Measurements from ENCODE around the gene RASIP1.
A peak's percentile ranks its signal among the peaks of the same experiment; 100 is the strongest.
"Not testable (repeated sequence)": the region's sequence is repeated elsewhere in the genome, so short reads cannot be mapped to it uniquely, and the experiment has no call there.

The RASIP1 gene, protein sequence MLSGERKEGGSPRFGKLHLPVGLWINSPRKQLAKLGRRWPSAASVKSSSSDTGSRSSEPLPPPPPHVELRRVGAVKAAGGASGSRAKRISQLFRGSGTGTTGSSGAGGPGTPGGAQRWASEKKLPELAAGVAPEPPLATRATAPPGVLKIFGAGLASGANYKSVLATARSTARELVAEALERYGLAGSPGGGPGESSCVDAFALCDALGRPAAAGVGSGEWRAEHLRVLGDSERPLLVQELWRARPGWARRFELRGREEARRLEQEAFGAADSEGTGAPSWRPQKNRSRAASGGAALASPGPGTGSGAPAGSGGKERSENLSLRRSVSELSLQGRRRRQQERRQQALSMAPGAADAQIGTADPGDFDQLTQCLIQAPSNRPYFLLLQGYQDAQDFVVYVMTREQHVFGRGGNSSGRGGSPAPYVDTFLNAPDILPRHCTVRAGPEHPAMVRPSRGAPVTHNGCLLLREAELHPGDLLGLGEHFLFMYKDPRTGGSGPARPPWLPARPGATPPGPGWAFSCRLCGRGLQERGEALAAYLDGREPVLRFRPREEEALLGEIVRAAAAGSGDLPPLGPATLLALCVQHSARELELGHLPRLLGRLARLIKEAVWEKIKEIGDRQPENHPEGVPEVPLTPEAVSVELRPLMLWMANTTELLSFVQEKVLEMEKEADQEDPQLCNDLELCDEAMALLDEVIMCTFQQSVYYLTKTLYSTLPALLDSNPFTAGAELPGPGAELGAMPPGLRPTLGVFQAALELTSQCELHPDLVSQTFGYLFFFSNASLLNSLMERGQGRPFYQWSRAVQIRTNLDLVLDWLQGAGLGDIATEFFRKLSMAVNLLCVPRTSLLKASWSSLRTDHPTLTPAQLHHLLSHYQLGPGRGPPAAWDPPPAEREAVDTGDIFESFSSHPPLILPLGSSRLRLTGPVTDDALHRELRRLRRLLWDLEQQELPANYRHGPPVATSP

GRCh38 chr19:48740164-48740972 is at the start of gene RASIP1:
RASIP1 (minus strand) TSS chr19:48740610; CDS start chr19:48740282, 328 bp downstream.
- DNase-seq (ENCODE audit: low read depth): no peak

DNA sequence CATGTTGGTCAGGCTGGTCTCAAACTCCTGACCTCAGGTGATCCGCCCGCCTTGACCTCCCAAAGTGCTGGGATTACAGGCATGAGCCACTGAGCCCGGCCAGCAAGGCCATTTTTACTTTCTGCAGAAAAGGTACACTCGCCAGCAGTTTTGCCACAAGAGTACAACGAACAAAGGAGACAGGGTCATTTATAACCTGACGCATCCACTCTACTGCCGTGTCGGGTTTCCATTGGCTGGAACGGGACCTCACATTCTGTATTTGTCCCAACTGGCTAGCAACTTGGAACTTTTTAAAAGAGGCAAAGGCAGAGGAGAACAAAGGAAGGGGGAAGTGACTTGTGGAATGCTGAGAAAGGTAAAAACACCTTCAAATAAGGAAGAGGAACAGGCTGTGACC is 46.9 kb upstream of the RASIP1 start:
- not testable (repeated sequence) for DNase-seq (ENCODE audit: low read depth)

GRCh38 chr19:48786422-48786821 is 46.0 kb upstream of the RASIP1 start:
- not testable (repeated sequence) for DNase-seq (ENCODE audit: low read depth)

- peak; percentile 20 for DNase-seq (ENCODE audit: low read depth)
These were observed 44.1 kb upstream of the RASIP1 start for GRCh38 chr19:48784527-48784926.

DNA sequence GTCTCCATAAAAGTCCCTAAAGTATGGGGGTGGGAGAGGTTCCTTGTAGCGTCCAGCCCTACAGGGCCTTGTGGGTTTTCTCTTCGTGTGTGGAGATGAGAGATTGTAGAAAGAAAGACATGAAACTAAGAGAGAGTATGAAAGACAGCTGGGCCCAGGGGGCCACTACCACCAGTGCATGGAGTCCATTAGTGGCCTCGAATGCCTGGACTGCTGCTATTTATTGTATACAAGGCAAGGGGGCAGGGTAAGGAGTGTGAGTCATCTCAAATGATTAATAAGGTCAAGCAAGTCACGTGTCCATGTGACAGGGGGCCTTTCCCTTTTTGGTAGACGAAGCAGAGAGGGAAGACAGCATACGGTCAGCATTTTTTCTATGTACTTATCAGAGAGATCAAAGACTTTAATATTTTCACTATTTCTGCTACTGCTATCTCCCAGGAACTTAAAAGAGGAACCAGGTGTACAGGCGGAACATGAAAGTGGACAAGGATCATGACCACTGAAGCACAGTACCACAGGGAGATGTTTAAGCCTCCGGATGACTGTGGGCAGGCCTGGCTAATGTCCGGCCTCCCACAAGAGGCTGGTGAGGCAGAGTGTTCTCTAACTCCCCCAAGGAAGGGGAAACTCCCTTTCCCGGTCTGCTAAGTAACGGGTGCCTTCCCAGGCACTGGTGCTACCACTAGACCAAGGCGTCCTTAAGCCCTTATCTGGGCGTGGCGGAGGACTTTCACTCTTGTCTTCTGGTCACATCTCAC is 40.4 kb upstream of the RASIP1 start:
- DNase-seq (ENCODE audit: low read depth): peak; percentile 63

DNA sequence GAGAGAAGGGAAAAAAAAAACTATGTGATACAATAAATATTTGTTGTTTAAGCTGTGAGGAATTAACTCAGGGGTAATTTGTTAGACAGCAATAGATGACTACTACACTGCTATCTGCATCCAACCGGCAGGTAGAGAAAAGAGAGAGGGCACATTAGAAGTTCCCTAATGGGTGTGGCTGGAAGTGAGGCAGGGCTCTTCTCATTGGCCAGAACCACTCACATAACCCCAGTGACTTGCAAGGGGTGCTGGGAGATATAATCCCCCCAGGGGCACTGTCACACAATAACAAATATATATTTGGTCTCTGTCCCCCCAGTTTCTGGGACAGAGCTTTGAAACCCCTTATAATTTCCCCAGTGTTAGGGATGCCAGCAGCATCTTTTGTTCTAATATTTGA is 39.2 kb upstream of the RASIP1 start:
- no peak for DNase-seq (ENCODE audit: low read depth)

GRCh38 chr19:48777720-48778119 is 37.3 kb upstream of the RASIP1 start:
- DNase-seq (ENCODE audit: low read depth): no peak

DNA sequence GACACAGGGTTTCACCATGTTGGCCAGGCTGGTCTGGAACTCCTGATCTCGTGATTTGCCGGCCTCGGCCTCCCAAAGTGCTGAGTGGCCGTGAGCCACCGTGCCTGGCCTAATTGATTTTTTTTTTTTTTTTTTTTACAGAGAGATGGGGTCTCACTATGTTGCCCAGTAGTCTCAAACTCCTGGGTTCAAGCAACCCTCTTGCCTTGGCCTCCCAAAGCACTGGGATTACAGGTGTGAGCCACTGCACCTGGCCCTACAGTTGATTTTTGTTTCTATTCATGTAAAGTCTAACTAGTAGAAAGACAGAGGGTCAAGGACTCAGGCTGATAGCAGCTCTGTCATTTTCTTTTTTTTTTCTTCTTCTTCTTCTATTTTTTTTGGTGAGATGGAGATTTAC is 36.7 kb upstream of the RASIP1 start:
- DNase-seq (ENCODE audit: low read depth): no peak

- no peak for DNase-seq (ENCODE audit: low read depth)
These were observed 32.1 kb upstream of the RASIP1 start for GRCh38 chr19:48772503-48772953.

DNA sequence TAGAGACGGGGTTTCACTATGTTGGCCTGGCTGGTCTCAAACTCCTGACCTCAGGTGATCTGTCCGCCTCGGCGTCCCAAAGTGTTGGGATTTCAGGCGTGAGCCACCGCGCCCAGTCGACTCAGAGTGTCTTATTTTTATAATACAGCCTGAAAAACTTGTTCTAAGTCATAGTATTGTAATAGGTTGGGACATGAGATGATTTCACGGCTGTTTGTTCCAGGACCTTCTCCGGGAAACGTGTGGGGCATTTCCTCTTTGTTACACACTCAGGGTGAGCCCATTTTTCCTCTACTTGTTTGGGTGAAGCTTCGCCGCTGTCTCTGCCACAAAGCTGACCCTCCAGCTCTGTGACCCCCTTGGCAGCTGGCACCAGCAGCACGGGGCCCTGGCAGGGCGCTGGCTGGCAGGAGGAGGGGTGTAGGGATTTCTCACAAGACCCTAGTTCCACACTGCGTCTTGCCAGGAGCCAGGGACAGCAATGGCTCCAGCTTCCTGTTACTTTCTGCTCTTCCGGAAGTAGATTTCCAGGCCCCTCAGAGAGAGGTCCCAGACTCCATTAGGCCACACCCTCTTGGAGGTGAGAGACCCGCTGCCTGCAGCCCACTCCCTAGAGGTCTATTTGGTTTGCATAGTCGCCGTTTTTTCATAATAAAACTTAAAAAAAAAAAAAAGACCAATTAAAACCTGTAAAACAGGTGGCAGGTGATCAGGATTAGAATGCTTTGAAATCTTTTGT is 30.5 kb upstream of the RASIP1 start:
- DNase-seq (ENCODE audit: low read depth): no peak

DNA sequence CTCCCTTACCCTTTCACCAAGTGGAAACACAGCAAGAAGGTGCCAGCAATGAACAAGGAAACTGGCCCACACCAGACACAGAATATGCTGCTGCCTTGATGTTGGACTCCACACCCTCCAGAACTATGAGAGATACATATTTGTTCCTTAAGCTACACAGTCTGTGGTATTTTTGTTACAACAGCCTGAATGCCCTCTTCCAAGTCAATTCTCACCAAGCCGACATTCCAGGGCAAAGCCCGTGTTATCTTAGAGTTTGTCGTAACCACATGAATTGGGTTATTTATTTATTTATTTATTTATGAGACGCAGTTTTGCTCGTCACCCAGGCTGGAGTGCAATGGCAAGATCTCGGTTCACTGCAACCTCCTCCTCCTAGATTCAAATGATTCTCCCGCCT is 29.9 kb upstream of the RASIP1 start:
- DNase-seq (ENCODE audit: low read depth): peak; percentile 83

DNA sequence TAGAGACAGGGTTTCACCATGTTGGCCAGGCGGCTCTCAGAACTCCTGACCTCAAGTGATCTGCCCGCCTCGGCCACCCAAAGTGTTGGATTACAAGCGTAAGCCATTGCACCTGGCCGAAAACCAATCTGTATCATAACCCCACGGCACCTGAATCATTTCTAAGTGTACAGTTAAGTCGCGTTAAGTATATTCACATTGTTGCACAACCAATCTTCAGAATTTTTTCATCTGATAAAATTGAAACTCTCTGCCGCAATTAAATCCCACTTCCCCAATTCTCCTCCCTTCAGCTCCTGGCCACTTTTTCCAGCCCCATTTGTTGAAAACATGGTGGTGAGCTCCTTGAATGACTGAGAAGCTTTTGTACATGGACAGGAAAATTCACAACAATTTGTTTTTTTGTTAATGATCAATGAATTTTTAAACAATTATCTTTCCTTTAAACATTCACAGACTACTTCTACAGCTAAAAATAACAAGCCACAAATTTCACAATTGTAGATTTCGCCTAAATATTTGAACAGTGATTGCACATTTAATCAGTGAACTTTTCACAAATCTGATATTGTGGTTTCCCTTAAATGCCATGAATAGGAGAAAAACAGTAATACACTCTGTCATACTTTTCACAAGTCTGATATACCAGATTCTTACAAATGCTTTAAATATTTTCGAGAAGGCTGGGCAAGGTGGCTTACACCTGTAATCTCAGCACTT is 28.7 kb upstream of the RASIP1 start:
- no peak for DNase-seq (ENCODE audit: low read depth)

- not testable (repeated sequence) for DNase-seq (ENCODE audit: low read depth)
These were observed 27.9 kb upstream of the RASIP1 start for GRCh38 chr19:48768171-48768753.

DNA sequence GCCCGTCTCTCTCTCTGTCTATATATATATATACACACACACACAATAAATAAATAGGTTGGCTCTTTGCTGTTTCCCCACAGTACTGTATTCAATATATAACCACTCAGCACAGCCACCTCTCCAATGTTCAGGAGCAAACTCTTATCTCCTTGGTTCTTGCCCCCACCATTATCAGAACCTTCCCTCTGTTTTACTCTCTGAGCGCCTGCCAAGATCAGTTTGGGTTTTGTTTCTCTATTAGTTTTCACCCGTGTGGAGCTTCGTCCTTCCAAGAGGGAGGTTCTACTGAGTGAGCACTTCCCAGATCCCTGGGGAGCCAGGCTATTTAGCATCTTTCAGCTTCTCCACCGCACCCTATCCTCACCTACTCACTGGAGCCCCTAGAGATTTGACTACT is 25.4 kb upstream of the RASIP1 start:
- DNase-seq (ENCODE audit: low read depth): not testable (repeated sequence)

- no peak for DNase-seq (ENCODE audit: low read depth)
These were observed 20.2 kb upstream of the RASIP1 start for GRCh38 chr19:48760504-48761205.

DNA sequence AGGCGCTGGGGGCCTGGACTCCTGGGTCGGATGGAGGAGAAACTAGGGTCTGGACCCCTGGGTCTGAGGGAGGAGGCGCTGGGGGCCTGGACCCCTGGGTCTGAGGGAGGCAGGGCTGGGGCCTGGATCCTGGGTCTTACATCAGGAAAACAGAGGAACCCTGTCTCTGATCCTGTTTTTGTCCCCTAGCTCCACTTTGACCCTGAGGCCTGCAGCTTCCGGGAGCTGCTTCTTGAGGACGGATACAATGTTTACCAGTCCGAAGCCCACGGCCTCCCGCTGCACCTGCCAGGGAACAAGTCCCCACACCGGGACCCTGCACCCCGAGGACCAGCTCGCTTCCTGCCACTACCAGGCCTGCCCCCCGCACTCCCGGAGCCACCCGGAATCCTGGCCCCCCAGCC is 17.3 kb upstream of the RASIP1 start:
- no peak for DNase-seq (ENCODE audit: low read depth)

- no peak for DNase-seq (ENCODE audit: low read depth)
These were observed 16.8 kb upstream of the RASIP1 start for GRCh38 chr19:48757089-48757675.

DNA sequence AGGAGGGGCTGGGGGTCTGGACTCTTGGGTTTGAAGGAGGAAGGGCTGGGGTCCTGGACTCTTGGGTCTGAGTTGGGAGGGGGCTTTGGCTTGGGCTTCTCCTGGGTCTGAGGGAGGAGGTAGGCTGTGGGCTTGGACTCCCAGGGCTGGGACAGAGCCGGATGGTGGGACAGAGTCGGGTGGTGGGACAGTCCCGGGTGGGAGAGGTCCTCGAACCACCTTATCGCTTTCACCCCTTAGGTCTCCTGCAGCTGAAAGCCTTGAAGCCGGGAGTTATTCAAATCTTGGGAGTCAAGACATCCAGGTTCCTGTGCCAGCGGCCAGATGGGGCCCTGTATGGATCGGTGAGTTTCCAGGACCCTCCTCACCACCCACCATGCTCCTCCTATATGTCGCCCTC is 16.3 kb upstream of the RASIP1 start:
- DNase-seq (ENCODE audit: low read depth): no peak
